Esophagus squamous epithelium (tissue), 5 donors: ENCODE results near the gene CCR5. TPM values are rescaled to one million over a fixed set of nuclear protein-coding genes. Genes with fewer than 3 reads are reported as not detected.

Source experiments
- DNase-seq: peaks from one replicate; lab custom pipeline; 2025; lab: John Stamatoyannopoulos, UW
- H3K27ac ChIP-seq, 4 donors: fragments of 200-600 bp; sonication (generic); one replicate each; pipeline ENCODE4 v1.5.1; 2016 to 2019; ENCODE audit warnings: mild to moderate bottlenecking in 1 of 4
- H3K27me3 ChIP-seq, 4 donors: fragments of 200-600 bp; sonication (generic); 1 replicate in 3 of 4; 2 replicates in 1 of 4; pipeline versions ENCODE4 v1.5.1 to v1.6.0; 2017 to 2021; ENCODE audit warnings: antibody characterized with exemption in 1 of 4
- H3K36me3 ChIP-seq, 3 donors: fragments of 200-600 bp; sonication (generic); one replicate each; pipeline ENCODE4 v1.5.1; 2016 to 2019
- H3K4me1 ChIP-seq, 3 donors: fragments of 200-600 bp; sonication (generic); one replicate each; pipeline ENCODE4 v1.5.1; 2017 to 2019
- H3K4me3 ChIP-seq, 4 donors: fragments of 200-600 bp; sonication (generic); 1 replicate in 3 of 4; 2 replicates in 1 of 4; pipeline ENCODE4 v1.5.1; 2016 to 2019; ENCODE audit warnings: mild to moderate bottlenecking in 2 of 4, moderate library complexity in 1 of 4
- H3K9me3 ChIP-seq, 3 donors: fragments of 200-600 bp; sonication (generic); one replicate each; pipeline ENCODE4 v1.5.1; 2016 to 2019
- POLR2A ChIP-seq, 4 donors: fragments of 450-650 bp; IDR thresholded peaks; one replicate each; pipeline ENCODE4 v1.6.1; 2017; ENCODE audit warnings: antibody characterized with exemption in 4 of 4, mild to moderate bottlenecking in 4 of 4, moderate library complexity in 3 of 4
- WGBS, 2 donors: methylation state at CpG; one replicate each; pipeline ENCODE4 v1.1.5; 2018; 5-methylcytosine and 5-hydroxymethylcytosine counted together
- intact Hi-C: fragments of 100-400 bp; cut with DNase I; formaldehyde crosslinking; loops from one replicate; pipeline ENCODE4 v1.15.0; 2022
- total RNA-seq, 4 donors: library from RNA; depleted of rRNA; stranded (reverse); fragments of >200 nt; gene quantifications; one replicate each; pipeline ENCODE4 v1.1.0, GENCODE V29; 2016
- TF ChIP-seq, protein P1 (sequence below), 6 experiments: fragments of 450-650 bp in 4 of 6; fragments of 200-600 bp in 2 of 6; sonication (generic) in 2 of 6; IDR thresholded peaks; one replicate each; pipeline ENCODE4 v1.5.1; 2016 to 2019; ENCODE audit warnings: antibody characterized with exemption in 6 of 6, mild to moderate bottlenecking in 4 of 6, moderate library complexity in 4 of 6
- donor health status: DM: yes; HTN: yes; CAD: no.

The CCR5 gene
- total RNA-seq, 4 donors from 2014 or later, result 0.61 to 2.5 (median 0.93) TPM

DNA sequence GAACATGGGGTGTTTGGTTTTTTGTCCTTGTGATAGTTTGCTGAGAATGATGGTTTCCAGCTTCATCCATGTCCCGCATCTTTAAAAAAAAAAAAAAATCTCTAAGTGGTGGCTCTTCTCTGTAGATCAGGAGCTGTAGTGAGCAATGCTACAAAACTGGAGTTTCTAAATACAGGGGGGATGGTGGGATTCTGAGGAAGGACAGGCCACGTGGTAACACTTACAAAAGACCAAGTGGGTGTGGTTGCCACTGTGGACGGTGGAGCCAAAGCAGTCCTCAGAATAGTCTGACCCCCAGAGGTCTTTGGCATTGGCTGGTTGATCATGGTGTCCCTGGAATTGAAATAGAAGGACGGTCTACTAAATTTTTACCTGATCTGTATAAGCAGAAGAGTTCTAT is 44.0 kb downstream of the CCR5 start:
- Histone ChIP-seq H3K4me1 (peaks cover 0 to 11% (median 0%) of the 10 kb centered on the region in 3 donors), H3K27ac (no peak overlapping the region), H3K27me3 (no peaks in the 10 kb centered on the region), H3K9me3 (no peaks in the 10 kb centered on the region), H3K4me3 (no peak overlapping the region), H3K36me3 (no peaks in the 10 kb centered on the region)
- TF ChIP-seq POLR2A (IDR thresholded peaks at IDR 0.05), result no peak
- TF ChIP-seq, protein P1, sequence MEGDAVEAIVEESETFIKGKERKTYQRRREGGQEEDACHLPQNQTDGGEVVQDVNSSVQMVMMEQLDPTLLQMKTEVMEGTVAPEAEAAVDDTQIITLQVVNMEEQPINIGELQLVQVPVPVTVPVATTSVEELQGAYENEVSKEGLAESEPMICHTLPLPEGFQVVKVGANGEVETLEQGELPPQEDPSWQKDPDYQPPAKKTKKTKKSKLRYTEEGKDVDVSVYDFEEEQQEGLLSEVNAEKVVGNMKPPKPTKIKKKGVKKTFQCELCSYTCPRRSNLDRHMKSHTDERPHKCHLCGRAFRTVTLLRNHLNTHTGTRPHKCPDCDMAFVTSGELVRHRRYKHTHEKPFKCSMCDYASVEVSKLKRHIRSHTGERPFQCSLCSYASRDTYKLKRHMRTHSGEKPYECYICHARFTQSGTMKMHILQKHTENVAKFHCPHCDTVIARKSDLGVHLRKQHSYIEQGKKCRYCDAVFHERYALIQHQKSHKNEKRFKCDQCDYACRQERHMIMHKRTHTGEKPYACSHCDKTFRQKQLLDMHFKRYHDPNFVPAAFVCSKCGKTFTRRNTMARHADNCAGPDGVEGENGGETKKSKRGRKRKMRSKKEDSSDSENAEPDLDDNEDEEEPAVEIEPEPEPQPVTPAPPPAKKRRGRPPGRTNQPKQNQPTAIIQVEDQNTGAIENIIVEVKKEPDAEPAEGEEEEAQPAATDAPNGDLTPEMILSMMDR (IDR thresholded peaks at IDR 0.05), result no peak
- DNase-seq, result no peak
- WGBS, 2 donors, result 61 to 79% methylated on average over 3 to 4 of the region's 4 CpGs
- intact Hi-C loops, result no loop called here

DNA sequence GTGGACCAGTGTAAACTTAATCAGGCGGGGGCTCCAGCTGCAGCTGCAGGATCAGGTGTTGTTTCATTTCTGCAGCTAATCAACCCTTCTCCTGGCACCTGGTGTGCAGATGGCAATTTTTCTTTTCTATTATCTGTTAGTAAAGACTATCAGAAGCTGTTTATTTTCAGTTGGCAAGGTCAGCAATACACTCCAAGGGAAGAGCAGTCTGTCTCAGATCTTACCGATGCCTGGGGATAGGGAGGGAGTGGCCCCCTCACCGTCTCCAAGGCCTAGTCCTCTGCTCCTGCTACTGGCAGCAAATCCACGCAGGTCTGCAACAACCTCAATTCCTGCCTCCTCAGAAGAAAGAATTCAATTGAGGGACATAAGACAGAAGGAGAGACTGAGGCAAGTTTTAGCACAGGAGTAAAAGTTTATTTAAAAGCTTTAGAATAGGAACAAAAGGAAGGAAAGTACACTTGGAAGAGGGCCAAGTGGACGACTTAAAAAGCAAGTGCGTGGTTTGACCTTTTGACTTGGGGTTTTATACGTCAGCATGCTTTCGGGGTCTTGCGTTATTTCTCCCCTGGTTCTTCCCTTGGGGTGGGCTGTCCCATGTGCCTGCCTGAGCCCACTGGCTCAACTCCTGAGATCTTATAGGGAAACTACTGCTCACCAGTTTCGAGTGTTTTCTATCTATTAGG is 45.5 kb downstream of the CCR5 start:
- WGBS, 2 donors, result 29 to 50% methylated on average over 8 to 9 of the region's 10 CpGs
- no peak overlapping the region for H3K27ac ChIP-seq
- DNase-seq, result no peak
- intact Hi-C loops, result no loop called here
- H3K4me1 ChIP-seq, result peaks cover 0 to 11% (median 0%) of the 10 kb centered on the region in 3 donors
- H3K27me3 ChIP-seq, result no peaks in the 10 kb centered on the region
- H3K36me3 ChIP-seq, result no peaks in the 10 kb centered on the region
- H3K9me3 ChIP-seq, result no peaks in the 10 kb centered on the region
- TF ChIP-seq, protein P1 (IDR thresholded peaks at IDR 0.05), result no peak
- no peak for TF ChIP-seq POLR2A (IDR thresholded peaks at IDR 0.05)
- H3K4me3 ChIP-seq, result no peak overlapping the region

DNA sequence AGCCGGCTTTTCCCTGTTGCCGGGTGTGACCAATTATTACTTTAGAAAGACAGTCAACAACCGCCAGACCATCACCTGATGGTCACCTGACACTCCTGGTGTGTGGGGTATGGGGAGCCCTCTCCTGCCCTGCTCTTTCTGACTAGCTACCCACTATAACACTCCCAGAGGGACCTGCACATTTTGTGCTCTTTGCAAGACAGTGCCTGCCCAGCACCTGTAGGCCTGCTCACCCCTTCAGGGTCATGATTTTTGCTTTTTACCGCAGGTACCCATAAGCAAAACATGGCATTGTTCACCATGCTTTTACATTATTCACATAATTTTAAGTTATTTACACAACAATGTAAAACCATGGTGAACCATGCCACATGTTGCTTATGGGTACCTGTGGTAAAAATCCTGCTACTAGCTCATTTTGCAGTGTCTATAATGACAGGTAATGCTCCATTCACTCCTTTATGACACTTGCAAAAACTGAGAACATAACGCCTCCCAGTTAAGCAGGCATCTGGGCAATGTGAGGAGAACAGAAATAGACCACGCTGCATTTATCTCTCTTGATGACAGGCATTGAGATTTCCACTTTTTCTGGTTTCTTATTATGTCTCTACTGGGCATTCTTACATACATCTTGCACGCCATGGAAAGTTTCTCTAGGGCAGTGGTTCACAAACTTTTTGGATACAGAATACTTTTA is 46.2 kb downstream of the CCR5 start:
- whole genome bisulfite sequencing, 2 donors, result 86 to 88% methylated on average over 6 to 7 of the region's 7 CpGs
- no peak for DNase-seq
- no peak overlapping the region for H3K4me3 ChIP-seq
- TF ChIP-seq, protein P1 (IDR thresholded peaks at IDR 0.05), result no peak
- no peak for TF ChIP-seq POLR2A (IDR thresholded peaks at IDR 0.05)
- H3K27me3 ChIP-seq, result no peaks in the 10 kb centered on the region
- no peak overlapping the region for H3K27ac ChIP-seq
- intact Hi-C loops, result no loop called here
- H3K4me1 ChIP-seq, result peaks cover 0 to 11% (median 0%) of the 10 kb centered on the region in 3 donors
- no peaks in the 10 kb centered on the region for H3K36me3 ChIP-seq
- no peaks in the 10 kb centered on the region for H3K9me3 ChIP-seq

DNA sequence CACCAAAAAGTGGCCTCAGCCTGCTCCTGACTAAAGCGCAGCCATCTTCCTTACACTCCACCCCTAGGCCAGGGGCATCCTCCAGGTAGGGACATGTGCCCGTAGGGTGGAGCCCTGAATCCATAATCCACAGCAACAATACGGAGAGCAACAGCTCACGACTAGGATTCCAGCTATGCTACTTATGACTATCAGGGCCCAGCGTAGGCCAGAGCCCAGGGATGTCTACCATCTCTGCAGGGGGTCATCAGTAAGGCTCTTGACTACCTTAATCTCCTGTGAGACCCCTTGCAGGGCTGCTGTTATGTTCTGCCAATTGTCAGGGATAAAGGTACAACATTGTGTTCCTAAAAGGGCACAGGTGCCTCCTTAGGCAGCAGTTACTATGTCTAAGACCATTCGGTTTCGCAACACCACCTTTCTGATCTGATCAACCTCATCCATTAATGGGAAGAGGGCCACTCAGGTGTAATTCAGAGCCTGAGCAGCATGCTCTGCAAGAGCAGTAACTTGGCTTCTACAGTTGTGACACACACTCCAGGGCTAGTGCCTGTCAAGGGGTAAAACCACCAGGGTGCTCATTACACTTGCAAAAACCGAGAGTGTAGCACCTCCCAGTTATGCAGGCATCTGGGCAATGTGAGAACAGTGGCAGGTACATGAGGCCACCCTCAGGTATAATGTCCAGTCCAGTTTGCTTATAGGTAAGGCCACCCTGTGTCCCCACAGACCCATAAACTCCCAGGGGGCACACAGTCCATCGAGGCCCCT is 47.3 kb downstream of the CCR5 start:
- Histone ChIP-seq H3K36me3 (no peaks in the 10 kb centered on the region), H3K4me1 (peaks cover 0 to 18% (median 0%) of the 10 kb centered on the region in 3 donors), H3K4me3 (no peak overlapping the region), H3K27ac (no peak overlapping the region), H3K27me3 (no peaks in the 10 kb centered on the region), H3K9me3 (no peaks in the 10 kb centered on the region)
- DNase-seq, result no peak
- intact Hi-C loops, result no loop called here
- WGBS, 2 donors, result 65 to 88% methylated on average over 1 to 6 of the region's 9 CpGs
- TF ChIP-seq POLR2A (IDR thresholded peaks at IDR 0.05), result no peak
- TF ChIP-seq, protein P1 (IDR thresholded peaks at IDR 0.05), result no peak
